HCT116 (cell line): ENCODE data around the gene BTBD10. TPM values are rescaled to one million over a fixed set of nuclear protein-coding genes. Genes with fewer than 3 reads are reported as not detected.

Experiments used
- ATAC-seq: fragments of 200-7000 bp; cut with Tn5 transposase; 2 replicates; pipeline ENCODE4 v1.9.1; 2020; ENCODE audit warnings: mild to moderate bottlenecking, moderate library complexity
- BruUV-seq: library from RNA; stranded (reverse); fragments of 400-500 nt; replicated peaks from 2 replicates; lab custom pipeline; 2021; lab: Mats Ljungman, UMichigan
- CTCF ChIA-PET: fragments of 300-600 bp; sonication (Branson Sonifier 250); formaldehyde crosslinking; loops from one replicate; lab custom pipeline; 2021; ENCODE audit warnings: antibody characterized with exemption; lab: Charles Lee
- POLR2A ChIA-PET: fragments of 300-600, 350-600 bp; sonication (Branson Sonifier 250); formaldehyde crosslinking; loops from one replicate; lab custom pipeline; 2021; ENCODE audit warnings: antibody characterized with exemption; lab: Charles Lee
- RAD21 ChIA-PET, 2 experiments: fragments of 300-600 bp; sonication (Branson Sonifier 250); formaldehyde crosslinking; loops; one replicate each; lab custom pipeline; 2023; ENCODE audit warnings: low total read pairs in 2 of 2; ENCODE audit not compliant: uncharacterized antibody in 2 of 2, unreplicated experiment in 2 of 2, low non-redundant PET in 1 of 2; lab: Charles Lee
- DNase-seq: peaks from one replicate; pipeline ENCODE4 v3.0.0-alpha.2; 2010; ENCODE audit warnings: low read depth, low spot score
- H2AFZ ChIP-seq: fragments of 200-600 bp; shearing (Covaris generic), sonication (generic); 2 replicates; pipeline ENCODE4 v1.6.1; 2017; ENCODE audit warnings: low read depth, mixed run types, mixed read lengths, antibody characterized with exemption, low read length; ENCODE audit not compliant: poor library complexity, severe bottlenecking
- H3K27ac ChIP-seq: 2 replicates; pipeline ENCODE4 v1.5.1; 2012; ENCODE audit warnings: low read depth, low read length
- H3K27me3 ChIP-seq: fragments of 200-600 bp; sonication (generic); 2 replicates; pipeline ENCODE4 v1.6.1; 2016; ENCODE audit warnings: mixed run types, low read length, mixed read lengths; ENCODE audit not compliant: insufficient read depth
- H3K36me3 ChIP-seq, 2 experiments: fragments of 200-500 bp in 1 of 2; fragments of 200-600 bp in 1 of 2; sonication (Bioruptor generic) in 1 of 2; sonication (generic) in 1 of 2; 2 replicates each; pipeline versions ENCODE4 v1.5.1 to v1.6.1; 2014 to 2016; ENCODE audit warnings: low read length in 2 of 2, inconsistent platforms in 1 of 2, mixed read lengths in 1 of 2, mixed run types in 1 of 2; ENCODE audit not compliant: insufficient read depth in 2 of 2, control insufficient read depth in 1 of 2
- H3K4me1 ChIP-seq, 2 experiments: fragments of 200-600 bp in 1 of 2; sonication (generic) in 1 of 2; 2 replicates each; pipeline versions ENCODE4 v1.5.1 to v1.6.1; 2012 to 2017; ENCODE audit warnings: low read length in 2 of 2, inconsistent platforms in 1 of 2, mild to moderate bottlenecking in 1 of 2, mixed read lengths in 1 of 2, mixed run types in 1 of 2, moderate library complexity in 1 of 2; ENCODE audit not compliant: insufficient read depth in 2 of 2, control insufficient read depth in 1 of 2
- H3K4me2 ChIP-seq: fragments of 200-600 bp; sonication (generic); 2 replicates; pipeline ENCODE4 v1.6.1; 2017; ENCODE audit warnings: mixed run types, low read length, mixed read lengths
- H3K4me3 ChIP-seq, 2 experiments: fragments of 200-600 bp in 1 of 2; sonication (generic) in 1 of 2; replicated peaks in 1 of 2; 2 replicates each; pipeline ENCODE4 v1.5.1; 2011 to 2016; ENCODE audit warnings: low read length in 2 of 2, control low read depth in 1 of 2, low read depth in 1 of 2, mild to moderate bottlenecking in 1 of 2, mixed read lengths in 1 of 2, mixed run types in 1 of 2
- H3K79me2 ChIP-seq: fragments of 200-600 bp; sonication (generic); 2 replicates; pipeline ENCODE4 v1.6.1; 2017; ENCODE audit warnings: mild to moderate bottlenecking, mixed run types, low read length, moderate library complexity, mixed read lengths; ENCODE audit not compliant: insufficient read depth
- H3K9ac ChIP-seq: fragments of 200-600 bp; sonication (generic); 2 replicates; pipeline ENCODE4 v1.6.1; 2016; ENCODE audit warnings: low read length, mixed read lengths
- H3K9me2 ChIP-seq: fragments of 200-600 bp; sonication (generic), shearing (Covaris generic); 2 replicates; pipeline ENCODE4 v1.6.1; 2017; ENCODE audit warnings: mixed run types, mild to moderate bottlenecking, moderate library complexity; ENCODE audit not compliant: insufficient read depth
- H3K9me3 ChIP-seq, 2 experiments: fragments of 200-500 bp in 1 of 2; fragments of 200-600 bp in 1 of 2; sonication (Bioruptor generic) in 1 of 2; sonication (generic) in 1 of 2; 2 replicates each; pipeline ENCODE4 v1.6.1; 2014 to 2017; ENCODE audit warnings: low read length in 2 of 2, mixed read lengths in 2 of 2, inconsistent platforms in 1 of 2, low read depth in 1 of 2, mild to moderate bottlenecking in 1 of 2, mixed run types in 1 of 2, moderate library complexity in 1 of 2; ENCODE audit not compliant: control insufficient read depth in 1 of 2, insufficient read depth in 1 of 2
- H4K20me1 ChIP-seq: fragments of 200-600 bp; sonication (generic), shearing (Covaris generic); 2 replicates; pipeline ENCODE4 v1.6.1; 2017; ENCODE audit warnings: mixed run types, mild to moderate bottlenecking, moderate library complexity; ENCODE audit not compliant: insufficient read depth
- CBX3 ChIP-seq: IDR thresholded peaks from 2 replicates; pipeline ENCODE4 v1.6.1; 2012; ENCODE audit warnings: low read depth
- CTCF ChIP-seq, 3 experiments: fragments of 200-600 bp in 1 of 3; sonication (generic) in 1 of 3; IDR thresholded peaks in 2 of 3; conservative IDR thresholded peaks in 1 of 3; 2 replicates each; pipeline ENCODE4 v1.5.1; 2012 to 2017; ENCODE audit warnings: low read depth in 2 of 3, low read length in 2 of 3, antibody characterized with exemption in 1 of 3, borderline replicate concordance in 1 of 3, control low read depth in 1 of 3, mild to moderate bottlenecking in 1 of 3, mixed read lengths in 1 of 3, mixed run types in 1 of 3, moderate library complexity in 1 of 3; ENCODE audit not compliant: insufficient read depth in 1 of 3
- EGR1 ChIP-seq: IDR thresholded peaks from 2 replicates; pipeline ENCODE4 v1.6.1; 2012; ENCODE audit warnings: low read depth
- ELF1 ChIP-seq: IDR thresholded peaks from 2 replicates; pipeline ENCODE4 v1.6.1; 2012; ENCODE audit warnings: low read depth, borderline replicate concordance
- JUND ChIP-seq: IDR thresholded peaks from 2 replicates; pipeline ENCODE4 v1.6.1; 2012
- MAX ChIP-seq: IDR thresholded peaks from 2 replicates; pipeline ENCODE4 v1.6.1; 2012
- POLR2AphosphoS5 ChIP-seq: IDR thresholded peaks from 2 replicates; pipeline ENCODE4 v1.6.1; 2011; ENCODE audit warnings: mild to moderate bottlenecking, low read depth, low read length, moderate library complexity
- SIN3A ChIP-seq: IDR thresholded peaks from 2 replicates; pipeline ENCODE4 v1.6.1; 2012; ENCODE audit warnings: low read depth
- intact Hi-C: fragments of 100-400 bp; cut with micrococcal nuclease; formaldehyde crosslinking; loops from 2 replicates; pipeline ENCODE4 v1.10.0; 2022
- total RNA-seq: library from RNA; stranded (reverse); gene quantifications from one replicate; pipeline ENCODE4 v1.2.1, GENCODE V29; 2021; ENCODE audit not compliant: unreplicated experiment

Gene BTBD10
- total RNA-seq, 1 experiment from 2014 or later: 17.0 TPM

- TF ChIP-seq CTCF (IDR thresholded peaks at IDR 0.05 in 2 of 3, conservative IDR thresholded peaks at IDR 0.05 in 1 of 3; ENCODE audit: borderline replicate concordance in 1 of 3, insufficient read depth in 1 of 3, low read depth in 2 of 3, low read length in 2 of 3): peak; percentile 19 to 64 (median 52); a peak in 5 of 6 replicates
These were observed 24.6 kb upstream of the BTBD10 start (continued) for GRCh38 chr11:13487661-13488030.

- DNase-seq (no peak), ATAC-seq (peak; percentile 84)
- RAD21 ChIA-PET: no interaction called here
- Histone ChIP-seq H3K4me1 (no peaks in the 10 kb centered on the region; a peak in 1 of 4 replicates), H2AFZ (peak overlapping the region; percentile 16), H3K4me3 (no peak overlapping the region), H3K79me2 (no peaks in the 10 kb centered on the region), H3K4me2 (no peak overlapping the region), H4K20me1 (no peaks in the 10 kb centered on the region), H3K36me3 (no peaks in the 10 kb centered on the region), H3K9me2 (no peaks in the 10 kb centered on the region), H3K9ac (no peak overlapping the region), H3K9me3 (no peaks in the 10 kb centered on the region), H3K27me3 (no peaks in the 10 kb centered on the region), H3K27ac (no peak overlapping the region)
- CTCF ChIA-PET: interaction anchor here (0.5 to 2.4 kb wide), 6 partner anchors 10 to 573 kb away, joined by 3 to 6 read pairs (median 3); no protein-coding TSS in a partner anchor
- no TSS peak for BruUV-seq
- TF ChIP-seq ELF1: no peak
- peak in 2 of 3 experiments; percentile 19 to 43; a peak in 3 of 6 replicates for TF ChIP-seq CTCF (IDR thresholded peaks at IDR 0.05 in 2 of 3, conservative IDR thresholded peaks at IDR 0.05 in 1 of 3; ENCODE audit: borderline replicate concordance in 1 of 3, insufficient read depth in 1 of 3, low read depth in 2 of 3, low read length in 2 of 3)
- TF ChIP-seq POLR2AphosphoS5: no peak
- TF ChIP-seq EGR1: no peak
- no peak for TF ChIP-seq MAX
- no peak for TF ChIP-seq SIN3A
- TF ChIP-seq CBX3: no peak
- no peak for TF ChIP-seq JUND
- POLR2A ChIA-PET: no interaction called here
- intact Hi-C loops: no loop called here
These were observed 24.1 kb upstream of the BTBD10 start for GRCh38 chr11:13486926-13487660.
